Measurements from ENCODE around the gene FRMPD4.

The FRMPD4 gene

GRCh38 chrX:12210971-12211370, 72.7 kb downstream of the FRMPD4 start:
- FAIRE-seq: no peak

GRCh38 chrX:12223650-12224049, 85.4 kb downstream of the FRMPD4 start:
- FAIRE-seq (no peak), DNase-seq (ENCODE audit: insufficient read length, low spot score) (no peak)
- no peak for TF ChIP-seq CTCF (IDR thresholded peaks at IDR 0.05; ENCODE audit: insufficient read depth, missing control alignments)

More at GRCh38 chrX:12210971-12211370, 72.7 kb downstream of the FRMPD4 start:
- DNase-seq (ENCODE audit: insufficient read length, low spot score): no peak
- TF ChIP-seq CTCF (IDR thresholded peaks at IDR 0.05; ENCODE audit: insufficient read depth, missing control alignments): no peak

GRCh38 chrX:12225107-12225506, 86.8 kb downstream of the FRMPD4 start:
- DNase-seq (ENCODE audit: insufficient read length, low spot score) (no peak), FAIRE-seq (no peak)
- no peak for TF ChIP-seq CTCF (IDR thresholded peaks at IDR 0.05; ENCODE audit: insufficient read depth, missing control alignments)

GRCh38 chrX:12227412-12228041, 89.3 kb downstream of the FRMPD4 start:
- FAIRE-seq (no peak), DNase-seq (ENCODE audit: insufficient read length, low spot score) (no peak)
- TF ChIP-seq CTCF (IDR thresholded peaks at IDR 0.05; ENCODE audit: insufficient read depth, missing control alignments): no peak

- DNase-seq (ENCODE audit: insufficient read length, low spot score) (no peak), FAIRE-seq (no peak)
- TF ChIP-seq CTCF (IDR thresholded peaks at IDR 0.05; ENCODE audit: insufficient read depth, missing control alignments): no peak
Measured at GRCh38 chrX:12228862-12229261, 90.6 kb downstream of the FRMPD4 start.

- DNase-seq (ENCODE audit: insufficient read length, low spot score) (no peak), FAIRE-seq (no peak)
- no peak for TF ChIP-seq CTCF (IDR thresholded peaks at IDR 0.05; ENCODE audit: insufficient read depth, missing control alignments)
Measured at GRCh38 chrX:12229986-12230385, 91.7 kb downstream of the FRMPD4 start.

- no peak for TF ChIP-seq CTCF (IDR thresholded peaks at IDR 0.05; ENCODE audit: insufficient read depth, missing control alignments)
- no peak for FAIRE-seq
- no peak for DNase-seq (ENCODE audit: insufficient read length, low spot score)
Measured at GRCh38 chrX:12234534-12235329, 96.5 kb downstream of the FRMPD4 start.

Data from D721Med (cell line).